ENCODE measurements around the gene TMEM134. TPM values are rescaled to one million over a fixed set of nuclear protein-coding genes. Genes with fewer than 3 reads are reported as not detected.

Gene TMEM134
- total and polyA plus RNA-seq, 2 donors, result 20.4 to 80.2 TPM

- Histone ChIP-seq H3K27ac (ENCODE audit: low read depth) (no peak overlapping the region), H3K36me3 (ENCODE audit: insufficient read depth) (no peaks in the 10 kb centered on the region), H3K4me3 (ENCODE audit: low read depth, low read length) (no peak overlapping the region), H3K4me1 (ENCODE audit: insufficient read depth) (no peaks in the 10 kb centered on the region)
- DNase-seq (ENCODE audit: extremely low spot score), result no peak
- 90% methylated on average over 25 of the region's 25 CpGs for WGBS
These were observed 18.0 kb downstream of the TMEM134 start for GRCh38 chr11:67450796-67451657.

DNA sequence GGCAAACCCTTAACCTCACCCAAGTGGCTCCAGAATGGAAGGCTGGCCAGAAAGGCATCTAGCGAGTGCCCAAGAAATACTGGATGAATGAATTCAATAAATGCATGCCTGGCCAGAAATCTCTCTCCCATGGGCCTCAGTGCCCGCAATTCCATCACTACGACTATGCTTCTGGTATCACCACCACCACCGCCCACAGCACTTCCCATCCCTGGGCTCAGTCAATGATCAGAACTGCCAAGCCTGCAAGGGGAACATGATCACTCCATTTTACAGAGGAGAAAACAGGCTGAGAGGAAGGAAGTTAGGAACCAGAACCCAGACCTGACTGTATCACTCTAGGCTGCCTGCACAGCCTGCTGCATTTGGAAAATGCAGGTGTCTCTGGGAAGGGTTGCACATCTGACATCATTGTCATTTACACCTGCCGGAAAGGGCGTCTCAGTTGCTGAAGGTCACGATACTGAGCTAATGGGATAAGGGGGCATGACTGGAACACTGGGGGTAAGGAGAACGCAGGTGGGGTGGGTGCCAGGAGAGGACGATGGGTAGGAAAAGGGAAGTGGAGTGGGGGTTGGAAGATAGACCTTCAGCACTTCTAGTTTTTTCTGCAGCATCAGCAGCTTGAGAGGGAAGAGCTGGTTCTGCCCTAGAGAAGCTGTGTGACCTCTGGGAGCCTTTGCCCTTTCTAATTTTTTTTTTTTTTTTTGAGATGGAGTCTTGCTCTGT, 19.8 kb downstream of the TMEM134 start:
- Histone ChIP-seq H3K4me1 (ENCODE audit: insufficient read depth) (no peaks in the 10 kb centered on the region), H3K36me3 (ENCODE audit: insufficient read depth) (no peaks in the 10 kb centered on the region), H3K27ac (ENCODE audit: low read depth) (no peak overlapping the region), H3K4me3 (ENCODE audit: low read depth, low read length) (no peak overlapping the region)
- DNase-seq (ENCODE audit: extremely low spot score), result no peak
- WGBS, result 79% methylated on average over 9 of the region's 9 CpGs

DNA sequence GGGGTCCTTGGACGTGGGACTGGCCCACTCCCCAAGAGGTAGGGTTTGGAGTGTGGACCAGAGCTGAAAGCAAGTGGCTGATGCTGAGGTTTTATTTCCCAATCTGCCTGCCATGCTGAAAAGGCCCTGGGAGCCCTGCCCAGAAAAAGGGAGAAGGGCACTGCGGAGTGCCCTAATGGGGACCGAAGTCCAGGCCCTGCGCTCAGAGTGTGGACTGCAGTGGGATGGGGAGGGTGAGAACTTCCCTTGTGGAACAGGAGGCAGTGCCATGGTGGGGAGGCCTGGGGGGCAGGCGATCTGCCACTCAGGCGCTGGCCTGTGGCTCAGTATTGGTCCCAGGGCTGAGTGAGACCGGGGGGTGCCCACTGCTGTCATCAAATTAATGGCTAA, 20.8 kb downstream of the TMEM134 start:
- Histone ChIP-seq H3K27ac (ENCODE audit: low read depth) (no peak overlapping the region), H3K4me1 (ENCODE audit: insufficient read depth) (no peaks in the 10 kb centered on the region), H3K36me3 (ENCODE audit: insufficient read depth) (no peaks in the 10 kb centered on the region), H3K4me3 (ENCODE audit: low read depth, low read length) (no peak overlapping the region)
- no peak for DNase-seq (ENCODE audit: extremely low spot score)
- WGBS, result 93% methylated on average over 7 of the region's 7 CpGs

DNA sequence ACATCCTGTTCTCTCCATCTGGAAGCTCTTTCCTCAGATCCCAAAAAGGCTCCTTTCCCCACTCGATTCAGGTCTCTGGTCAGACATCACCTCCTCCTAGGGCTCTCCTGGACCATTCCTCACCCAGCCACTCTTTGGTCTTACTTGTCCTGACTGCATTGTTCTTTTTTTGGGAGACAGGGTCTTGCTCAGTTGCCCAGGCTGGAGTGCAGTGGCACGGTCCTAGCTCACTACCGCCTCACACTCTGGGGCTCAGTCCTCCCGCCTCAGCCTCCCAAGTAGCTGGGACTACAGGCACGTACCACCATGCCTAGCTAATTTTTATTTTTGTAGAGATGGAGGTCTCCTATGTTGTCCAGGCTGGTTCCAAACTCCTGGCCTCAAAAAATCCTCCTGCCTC, 23.5 kb downstream of the TMEM134 start:
- Histone ChIP-seq H3K27ac (ENCODE audit: low read depth) (no peak overlapping the region), H3K4me3 (ENCODE audit: low read depth, low read length) (no peak overlapping the region), H3K36me3 (ENCODE audit: insufficient read depth) (no peaks in the 10 kb centered on the region), H3K4me1 (ENCODE audit: insufficient read depth) (no peaks in the 10 kb centered on the region)
- WGBS, result 84% methylated on average over 5 of the region's 5 CpGs
- DNase-seq (ENCODE audit: extremely low spot score), result no peak

DNA sequence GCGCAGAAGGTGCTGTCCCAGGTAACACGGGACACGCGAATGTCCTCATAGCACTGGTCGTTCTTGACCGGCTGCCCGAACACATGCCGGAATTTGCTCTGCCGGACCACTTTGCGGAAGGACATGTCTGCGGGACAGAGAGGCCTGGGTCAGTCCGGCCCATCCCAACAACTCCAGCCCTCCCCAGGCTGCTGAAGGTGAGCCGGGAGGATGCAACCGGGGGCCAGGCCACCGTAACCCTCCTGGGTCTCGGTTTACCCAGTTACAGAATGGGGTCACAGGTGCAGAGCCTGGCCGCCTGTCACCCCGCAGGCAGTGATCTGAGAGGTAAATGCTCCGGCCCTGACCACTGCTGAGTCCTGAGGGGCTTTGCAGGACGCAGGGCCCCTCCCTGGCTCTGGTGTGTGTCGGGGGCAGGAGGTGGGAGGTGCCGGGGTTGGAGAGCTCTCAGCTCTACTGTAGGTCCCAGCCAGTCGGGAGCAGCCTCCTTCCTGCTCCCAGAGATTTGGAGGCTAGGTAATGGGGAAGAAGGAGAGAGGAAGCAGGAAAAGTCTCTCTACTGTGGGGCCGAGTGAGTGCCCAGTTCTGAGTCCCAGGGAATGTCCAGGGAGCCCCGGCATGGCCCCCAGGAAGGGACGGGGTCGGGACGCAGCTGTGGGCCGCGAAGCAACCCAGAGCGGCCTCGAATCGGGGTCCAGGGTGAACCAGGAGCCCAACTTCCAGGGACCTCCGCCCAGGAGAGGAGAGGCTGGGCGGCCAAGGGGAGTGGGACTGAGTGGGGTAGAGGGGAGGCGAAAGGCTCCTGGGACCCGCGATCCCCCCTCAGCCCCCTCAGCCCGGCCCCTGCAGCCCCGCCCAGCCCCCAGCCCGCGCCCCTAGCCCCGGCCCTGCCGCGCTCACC, 26.3 kb downstream of the TMEM134 start:
- Histone ChIP-seq H3K27ac (ENCODE audit: low read depth) (peak overlapping the region; percentile 95), H3K36me3 (ENCODE audit: insufficient read depth) (no peaks in the 10 kb centered on the region), H3K4me1 (ENCODE audit: insufficient read depth) (no peaks in the 10 kb centered on the region), H3K4me3 (ENCODE audit: low read depth, low read length) (peak overlapping the region; percentile 78)
- DNase-seq (ENCODE audit: extremely low spot score), result no peak
- WGBS, result 36% methylated on average over 45 of the region's 45 CpGs

- no peaks in the 10 kb centered on the region for H3K4me1 ChIP-seq (ENCODE audit: insufficient read depth)
- H3K36me3 ChIP-seq (ENCODE audit: insufficient read depth), result no peaks in the 10 kb centered on the region
- no peak for DNase-seq (ENCODE audit: extremely low spot score)
- WGBS, result 87% methylated on average over 28 of the region's 28 CpGs
- no peak overlapping the region for H3K27ac ChIP-seq (ENCODE audit: low read depth)
- H3K4me3 ChIP-seq (ENCODE audit: low read depth, low read length), result no peak overlapping the region
These were observed 27.2 kb downstream of the TMEM134 start for GRCh38 chr11:67441731-67442351.

GRCh38 chr11:67441098-67441563, 27.9 kb downstream of the TMEM134 start:
- DNase-seq (ENCODE audit: extremely low spot score), result no peak
- H3K27ac ChIP-seq (ENCODE audit: low read depth), result no peak overlapping the region
- 89% methylated on average over 21 of the region's 21 CpGs for WGBS

GRCh38 chr11:67440229-67441097, 28.6 kb downstream of the TMEM134 start:
- WGBS, result 76% methylated on average over 17 of the region's 17 CpGs
- no peak for DNase-seq (ENCODE audit: extremely low spot score)
- Histone ChIP-seq H3K27ac (ENCODE audit: low read depth) (no peak overlapping the region), H3K4me1 (ENCODE audit: insufficient read depth) (no peaks in the 10 kb centered on the region), H3K4me3 (ENCODE audit: low read depth, low read length) (no peak overlapping the region), H3K36me3 (ENCODE audit: insufficient read depth) (no peaks in the 10 kb centered on the region)

More at GRCh38 chr11:67441098-67441563, 27.9 kb downstream of the TMEM134 start:
- no peak overlapping the region for H3K4me3 ChIP-seq (ENCODE audit: low read depth, low read length)
- H3K4me1 ChIP-seq (ENCODE audit: insufficient read depth), result no peaks in the 10 kb centered on the region
- H3K36me3 ChIP-seq (ENCODE audit: insufficient read depth), result no peaks in the 10 kb centered on the region

DNA sequence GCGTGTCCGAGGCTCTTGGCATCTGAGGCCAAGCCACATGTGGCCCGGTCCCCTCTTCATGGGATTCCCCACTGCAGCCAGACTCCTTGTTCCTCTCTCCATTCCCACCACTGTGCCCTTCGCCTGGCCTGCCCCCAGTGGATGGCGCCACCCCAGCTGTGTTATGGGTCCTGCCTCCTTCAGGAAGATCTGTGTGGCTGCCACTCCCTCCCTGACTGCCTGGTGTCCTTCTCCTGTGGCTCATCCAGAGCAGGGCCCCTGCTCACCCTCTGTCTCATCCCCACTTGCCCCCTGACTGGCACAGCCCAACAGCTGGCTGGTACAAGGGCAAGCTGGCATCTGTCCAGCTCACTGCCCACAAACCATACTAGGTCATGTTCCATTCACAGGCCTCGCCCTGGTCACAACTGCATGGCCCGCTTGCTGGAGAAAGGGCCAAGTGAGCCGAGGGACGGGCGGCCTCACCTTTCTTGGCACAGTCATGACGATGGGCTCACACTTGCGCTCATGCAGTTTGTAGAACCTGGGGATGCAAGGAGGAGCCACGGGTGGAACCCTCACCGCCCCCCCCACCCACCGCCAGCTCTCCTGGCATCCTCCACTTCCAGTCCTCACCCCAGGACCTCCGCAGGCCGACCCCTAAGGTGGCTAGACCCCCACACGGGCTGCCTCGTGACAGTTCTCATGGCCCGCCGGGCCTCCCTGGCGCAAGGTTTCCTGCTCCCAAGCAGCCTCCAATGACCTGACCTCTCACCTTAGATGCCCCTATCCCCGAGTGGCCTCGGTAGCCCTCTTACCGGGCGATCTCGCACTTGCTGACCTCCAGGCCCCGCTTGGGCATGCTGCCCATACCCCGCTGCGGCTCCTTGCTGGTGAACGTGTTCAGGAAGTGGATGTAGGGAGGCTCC, 29.5 kb downstream of the TMEM134 start:
- Histone ChIP-seq H3K36me3 (ENCODE audit: insufficient read depth) (no peaks in the 10 kb centered on the region), H3K27ac (ENCODE audit: low read depth) (no peak overlapping the region), H3K4me3 (ENCODE audit: low read depth, low read length) (no peak overlapping the region), H3K4me1 (ENCODE audit: insufficient read depth) (no peaks in the 10 kb centered on the region)
- 80% methylated on average over 31 of the region's 31 CpGs for whole genome bisulfite sequencing
- DNase-seq (ENCODE audit: extremely low spot score), result no peak

GRCh38 chr11:67438158-67438902, 30.7 kb downstream of the TMEM134 start:
- H3K27ac ChIP-seq (ENCODE audit: low read depth), result no peak overlapping the region
- peak overlapping the region; percentile 6 for H3K4me3 ChIP-seq (ENCODE audit: low read depth, low read length)
- no peaks in the 10 kb centered on the region for H3K4me1 ChIP-seq (ENCODE audit: insufficient read depth)
- H3K36me3 ChIP-seq (ENCODE audit: insufficient read depth), result no peaks in the 10 kb centered on the region
- WGBS, result 80% methylated on average over 41 of the region's 41 CpGs
- DNase-seq (ENCODE audit: extremely low spot score), result no peak

DNA sequence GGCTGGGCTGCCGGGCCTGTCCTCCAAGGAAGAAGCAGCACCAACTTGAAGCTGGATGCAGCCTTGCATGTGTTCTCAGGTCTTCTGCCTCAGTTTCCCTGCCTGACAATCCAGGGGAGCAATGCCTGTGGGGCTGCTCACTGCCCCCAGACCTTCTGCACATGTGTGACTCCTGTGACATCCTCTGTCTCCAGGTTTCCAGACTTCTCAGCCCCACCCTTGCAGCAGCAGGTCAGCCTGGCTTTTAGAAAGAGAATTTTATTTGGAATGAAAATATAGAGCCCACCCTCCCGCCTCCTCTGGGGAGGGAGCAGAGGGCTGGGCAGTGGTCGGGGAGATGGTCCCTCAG, 31.3 kb downstream of the TMEM134 start:
- no peak overlapping the region for H3K4me3 ChIP-seq (ENCODE audit: low read depth, low read length)
- no peak for DNase-seq (ENCODE audit: extremely low spot score)
- no peak overlapping the region for H3K27ac ChIP-seq (ENCODE audit: low read depth)
- no peaks in the 10 kb centered on the region for H3K4me1 ChIP-seq (ENCODE audit: insufficient read depth)
- 60% methylated on average over 3 of the region's 3 CpGs for WGBS
- peaks cover under 1% of the 10 kb centered on the region for H3K36me3 ChIP-seq (ENCODE audit: insufficient read depth)
